Activated CD4-positive, alpha-beta T cell treated with anti-CD3 and anti-CD28 coated beads, Interleukin-2, amount 10 ng/mL, durations not matched to agents 7 days and 5 days (primary cell): ENCODE results near the gene DDC. TPM values are rescaled to one million over a fixed set of nuclear protein-coding genes. Genes with fewer than 3 reads are reported as not detected.
A peak's percentile ranks its signal among the peaks of the same experiment; 100 is the strongest.

ENCODE experiments used
- CTCF ChIA-PET: fragments of 350-600 bp; sonication (Branson Sonifier 250); formaldehyde crosslinking; loops from one replicate; lab custom pipeline; 2021; ENCODE audit warnings: antibody characterized with exemption; lab: Charles Lee
- POLR2A ChIA-PET: fragments of 350-600 bp; sonication (Branson Sonifier 250); formaldehyde crosslinking; loops from one replicate; lab custom pipeline; 2021; ENCODE audit warnings: antibody characterized with exemption; lab: Charles Lee
- DNase-seq: peaks from one replicate; pipeline ENCODE4 v3.0.0-alpha.2; 2020
- H3K27ac Mint-ChIP-seq: one replicate; pipeline ENCODE4 v1.8.0; 2021; ENCODE audit warnings: mild to moderate bottlenecking, moderate library complexity, mixed read lengths
- H3K27me3 Mint-ChIP-seq: one replicate; pipeline ENCODE4 v1.8.0; 2021; ENCODE audit warnings: mixed read lengths
- H3K36me3 Mint-ChIP-seq: one replicate; pipeline ENCODE4 v1.8.0; 2021; ENCODE audit warnings: low read depth, mixed read lengths
- H3K4me1 Mint-ChIP-seq: one replicate; pipeline ENCODE4 v1.8.0; 2021; ENCODE audit warnings: mixed read lengths
- H3K4me3 Mint-ChIP-seq: one replicate; pipeline ENCODE4 v1.8.0; 2021; ENCODE audit warnings: mild to moderate bottlenecking, moderate library complexity, mixed read lengths
- H3K9me3 Mint-ChIP-seq: one replicate; pipeline ENCODE4 v1.8.0; 2021; ENCODE audit warnings: mixed read lengths
- total RNA-seq, 2 experiments: library from RNA; stranded (reverse); gene quantifications; one replicate each; pipeline ENCODE4 v1.2.3, GENCODE V29; 2021

DDC gene
- total RNA-seq, 2 experiments from 2014 or later = not detected

DNA sequence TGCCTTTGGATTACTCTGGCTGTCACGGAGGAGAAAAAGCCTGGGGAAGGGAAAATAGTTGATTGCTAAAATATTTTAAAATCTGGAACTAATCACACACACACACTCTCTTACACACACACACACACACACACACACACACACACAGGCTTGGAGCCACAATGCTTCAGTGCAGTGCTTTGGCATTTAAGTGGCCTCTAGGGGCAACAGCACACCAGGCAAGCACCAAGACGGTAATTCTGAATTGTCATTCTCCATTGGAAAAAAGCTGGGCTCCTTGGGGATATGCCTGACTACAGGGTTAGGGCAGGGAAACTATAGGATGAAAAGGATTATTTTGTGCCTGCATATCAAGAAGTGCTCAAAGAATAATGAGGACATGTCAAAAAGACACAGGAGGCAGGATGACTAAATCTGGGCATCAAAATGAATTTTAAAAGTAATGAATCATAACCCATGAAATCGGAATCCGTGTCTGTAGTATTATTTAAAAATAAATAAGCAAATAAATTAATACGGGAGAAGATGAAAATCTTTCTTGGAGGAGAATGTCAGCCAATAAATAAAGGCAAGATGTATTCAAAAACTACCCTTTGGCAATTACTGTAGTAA, 30.4 kb upstream of the DDC start:
- peak; percentile 25 for DNase-seq
- CTCF ChIA-PET = interaction anchor here (0.6 to 0.7 kb wide), 4 partner anchors 51 to 728 kb away, joined by 3 to 4 read pairs (median 4); no protein-coding TSS in a partner anchor
- peaks cover 23% of the 10 kb centered on the region for H3K4me1 Mint-ChIP-seq

DNA sequence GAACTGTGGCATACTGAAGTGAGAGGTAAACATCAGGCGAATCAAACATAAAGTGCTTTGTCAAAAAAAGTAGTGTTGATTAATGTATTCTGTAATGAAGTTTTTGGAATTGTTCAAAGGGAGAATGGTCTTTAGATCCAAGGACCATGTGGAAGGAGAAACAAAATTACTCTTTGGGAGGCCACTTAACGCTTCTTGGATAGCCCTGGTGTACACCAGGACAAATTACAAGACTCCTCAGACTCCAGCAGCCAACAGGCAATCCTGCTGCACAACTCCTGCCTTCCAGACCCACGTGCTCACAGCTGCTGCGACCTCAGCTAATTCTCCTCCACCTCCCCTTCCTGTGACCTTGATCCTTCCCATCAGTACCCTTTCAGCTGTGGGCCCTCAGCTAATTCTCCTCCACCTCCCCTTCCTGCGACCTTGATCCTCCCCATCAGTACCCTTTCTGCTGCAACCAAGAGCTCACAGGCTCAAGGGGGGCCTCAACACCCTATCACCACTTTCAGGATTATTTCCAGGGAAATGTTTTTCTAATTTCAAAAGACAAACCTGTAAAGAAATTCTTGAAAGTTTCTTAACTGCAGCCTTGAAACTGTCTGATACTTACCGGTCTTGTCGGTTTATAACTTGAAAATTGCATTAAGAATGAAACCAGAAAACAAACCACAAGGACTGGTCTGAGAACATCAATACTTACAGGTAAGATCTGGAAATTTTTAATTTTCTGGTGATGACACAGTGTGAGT, 29.7 kb upstream of the DDC start:
- Mint-ChIP-seq H3K27ac (peak overlapping the region; percentile 55), H3K36me3 (no peaks in the 10 kb centered on the region), H3K4me3 (no peak overlapping the region), H3K27me3 (no peaks in the 10 kb centered on the region), H3K4me1 (peaks cover 23% of the 10 kb centered on the region), H3K9me3 (no peaks in the 10 kb centered on the region)
- no peak for DNase-seq
- ChIA-PET POLR2A (no interaction called here), CTCF (interaction anchor here (0.6 to 1.8 kb wide), 4 partner anchors 20 to 568 kb away, joined by 3 to 6 read pairs (median 3); no protein-coding TSS in a partner anchor)

More for the DNA sequence above, 30.4 kb upstream of the DDC start:
- Mint-ChIP-seq H3K9me3 (no peaks in the 10 kb centered on the region), H3K27me3 (no peaks in the 10 kb centered on the region), H3K36me3 (no peaks in the 10 kb centered on the region), H3K4me3 (no peak overlapping the region), H3K27ac (no peak overlapping the region)
- POLR2A ChIA-PET = no interaction called here

DNA sequence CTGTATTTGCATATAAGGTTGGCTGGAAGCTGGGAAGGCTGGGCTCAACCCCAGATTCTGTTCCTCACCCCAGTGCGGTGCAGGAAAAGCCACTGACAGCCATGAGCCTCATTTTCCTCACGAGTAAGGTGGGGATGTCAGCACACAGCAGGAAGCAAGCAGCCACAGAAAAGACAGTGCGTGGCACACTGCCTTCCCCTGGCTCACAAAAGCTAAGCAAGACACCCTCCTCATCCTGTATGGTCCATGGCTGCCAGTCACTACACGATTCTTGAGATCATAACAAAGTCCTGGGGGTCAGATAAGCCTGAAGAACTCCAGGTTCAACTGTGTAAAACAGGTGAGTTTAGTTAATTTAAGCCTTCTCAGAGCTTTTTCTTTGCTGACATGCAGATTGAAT, 28.9 kb upstream of the DDC start:
- no peaks in the 10 kb centered on the region for H3K9me3 Mint-ChIP-seq
- H3K4me1 Mint-ChIP-seq = peaks cover 25% of the 10 kb centered on the region
- no peaks in the 10 kb centered on the region for H3K27me3 Mint-ChIP-seq
- no peak overlapping the region for H3K4me3 Mint-ChIP-seq
- DNase-seq = no peak
- ChIA-PET POLR2A (no interaction called here), CTCF (interaction anchor here (1.0 to 1.8 kb wide), 4 partner anchors 10 to 568 kb away, joined by 3 to 6 read pairs (median 3); no protein-coding TSS in a partner anchor)
- H3K27ac Mint-ChIP-seq = no peak overlapping the region
- no peaks in the 10 kb centered on the region for H3K36me3 Mint-ChIP-seq

DNA sequence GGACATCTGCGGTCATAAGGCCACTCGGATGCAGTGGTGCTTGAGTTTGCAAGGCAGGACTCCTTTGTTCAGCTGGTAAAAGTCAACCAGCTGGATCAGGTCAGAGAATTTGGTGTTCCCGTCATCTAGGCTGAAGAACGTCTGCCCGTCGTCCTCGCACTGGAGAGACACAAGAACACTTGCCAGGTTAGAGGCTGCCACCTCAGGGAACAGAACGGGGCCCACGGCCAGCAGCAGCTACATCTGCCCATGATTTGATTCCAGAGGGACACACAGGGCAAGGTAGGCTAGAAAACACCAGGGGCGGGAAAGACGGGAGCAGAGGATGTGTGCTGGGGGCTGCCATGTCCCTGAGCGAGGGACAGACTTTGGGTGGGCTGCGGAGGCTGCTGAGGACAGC, 27.7 kb upstream of the DDC start:
- H3K4me3 Mint-ChIP-seq = no peak overlapping the region
- DNase-seq = no peak
- H3K36me3 Mint-ChIP-seq = no peaks in the 10 kb centered on the region
- H3K9me3 Mint-ChIP-seq = no peaks in the 10 kb centered on the region
- H3K27ac Mint-ChIP-seq = no peak overlapping the region
- H3K4me1 Mint-ChIP-seq = peaks cover 25% of the 10 kb centered on the region
- ChIA-PET CTCF (interaction anchor here (0.8 kb wide), 1 partner anchor 27 kb away, joined by 3 read pairs; no protein-coding TSS in a partner anchor), POLR2A (no interaction called here)
- H3K27me3 Mint-ChIP-seq = peaks cover 2% of the 10 kb centered on the region

DNA sequence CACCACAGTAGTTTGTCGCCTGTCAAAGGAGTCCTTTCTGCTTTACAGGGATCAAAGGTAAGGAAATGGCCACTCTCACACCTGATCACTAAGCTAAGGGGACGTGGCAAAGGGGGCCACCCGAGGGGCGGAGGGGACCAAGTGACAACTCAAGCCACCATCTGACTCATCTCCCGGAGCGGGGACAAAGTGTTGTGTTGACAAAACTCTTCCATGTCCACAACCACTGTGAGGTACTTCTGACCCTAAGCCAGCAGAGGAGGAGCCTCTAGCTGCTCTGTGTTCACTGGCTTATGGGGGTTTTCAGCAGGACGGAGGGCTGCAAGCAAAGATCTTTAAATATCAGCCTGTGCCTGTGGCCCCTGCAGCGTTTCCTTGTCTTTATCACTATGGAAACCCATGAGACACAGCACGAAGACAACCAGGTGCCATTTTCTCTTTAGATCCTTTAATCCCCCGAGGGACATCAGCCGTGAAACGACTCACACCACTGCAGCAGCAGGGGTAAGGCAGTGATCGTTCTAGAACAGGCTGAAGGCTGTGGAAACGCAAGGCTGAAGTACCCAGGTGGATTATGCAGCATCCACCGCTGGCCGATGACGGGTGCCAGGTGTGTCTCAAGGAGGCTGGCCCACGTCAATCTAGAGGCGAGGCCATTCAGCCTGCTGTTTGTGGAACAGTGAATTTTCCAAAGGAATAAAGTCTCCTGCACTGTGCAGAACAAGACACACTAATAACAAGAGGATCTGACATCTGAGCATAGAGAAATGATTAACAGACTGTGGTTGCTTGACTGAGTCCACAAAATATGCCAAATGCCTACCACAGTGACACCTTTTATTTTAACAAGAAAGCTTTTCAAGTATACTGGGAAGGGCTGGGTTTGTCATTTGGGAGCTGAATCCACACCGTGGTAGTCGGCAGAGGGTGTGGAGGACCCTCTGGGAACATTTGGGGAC, 26.6 kb upstream of the DDC start:
- H3K4me3 Mint-ChIP-seq = no peak overlapping the region
- H3K27ac Mint-ChIP-seq = no peak overlapping the region
- H3K4me1 Mint-ChIP-seq = peaks cover 25% of the 10 kb centered on the region
- peaks cover 7% of the 10 kb centered on the region for H3K27me3 Mint-ChIP-seq
- no peaks in the 10 kb centered on the region for H3K9me3 Mint-ChIP-seq
- DNase-seq = no peak
- POLR2A ChIA-PET = no interaction called here
- H3K36me3 Mint-ChIP-seq = no peaks in the 10 kb centered on the region
- CTCF ChIA-PET = interaction anchor here (1.5 kb wide), 1 partner anchor 16 kb away, joined by 4 read pairs; no protein-coding TSS in a partner anchor

DNA sequence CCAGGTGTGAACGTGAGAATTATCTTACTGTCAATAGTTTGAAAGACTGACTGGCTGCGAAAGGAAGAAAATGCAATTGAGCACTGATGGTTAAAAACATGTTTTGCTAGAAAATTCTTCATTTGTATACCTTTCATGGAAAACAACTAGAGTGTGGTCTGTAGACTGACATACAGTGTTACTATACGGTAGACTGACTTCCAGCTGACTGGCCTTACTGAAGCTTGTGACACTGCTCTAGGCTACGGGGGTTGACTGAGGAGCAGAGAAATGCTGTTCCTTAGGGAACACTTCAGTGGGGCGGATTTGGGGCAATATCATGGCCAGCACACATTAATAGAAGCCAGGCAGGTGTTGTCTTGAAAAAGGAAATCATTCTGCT, 25.9 kb upstream of the DDC start:
- ChIA-PET CTCF (interaction anchor here (1.5 kb wide), 1 partner anchor 16 kb away, joined by 4 read pairs; no protein-coding TSS in a partner anchor), POLR2A (no interaction called here)
- Mint-ChIP-seq H3K27me3 (peaks cover 7% of the 10 kb centered on the region), H3K36me3 (no peaks in the 10 kb centered on the region), H3K9me3 (no peaks in the 10 kb centered on the region), H3K4me1 (peaks cover 21% of the 10 kb centered on the region), H3K27ac (no peak overlapping the region), H3K4me3 (no peak overlapping the region)
- no peak for DNase-seq

DNA sequence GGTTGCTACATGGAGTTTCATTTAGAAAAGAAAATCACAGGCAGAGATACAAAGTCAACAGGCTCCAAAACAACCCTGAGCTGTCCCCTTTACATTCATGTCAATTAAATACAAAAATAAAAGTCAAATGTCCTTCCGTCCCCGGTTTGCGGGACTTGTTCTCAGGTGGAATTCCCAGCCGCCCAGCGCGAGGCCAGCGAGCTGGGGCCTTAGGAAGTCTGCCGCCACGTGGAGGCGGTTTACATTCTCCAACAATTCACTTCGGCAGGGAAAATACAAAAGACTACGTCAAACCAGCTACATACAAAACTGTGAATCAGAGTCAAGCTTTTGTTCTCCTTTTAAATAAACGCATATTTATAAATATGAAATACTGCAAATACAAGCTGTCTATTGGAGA, 25.3 kb upstream of the DDC start:
- CTCF ChIA-PET = interaction anchor here (1.1 to 1.5 kb wide), 2 partner anchors 17 to 25 kb away, joined by 3 to 4 read pairs; no protein-coding TSS in a partner anchor
- Mint-ChIP-seq H3K9me3 (no peaks in the 10 kb centered on the region), H3K27me3 (peaks cover 7% of the 10 kb centered on the region), H3K36me3 (no peaks in the 10 kb centered on the region), H3K4me3 (no peak overlapping the region), H3K4me1 (peaks cover 19% of the 10 kb centered on the region), H3K27ac (no peak overlapping the region)
- POLR2A ChIA-PET = no interaction called here
- no peak for DNase-seq

DNA sequence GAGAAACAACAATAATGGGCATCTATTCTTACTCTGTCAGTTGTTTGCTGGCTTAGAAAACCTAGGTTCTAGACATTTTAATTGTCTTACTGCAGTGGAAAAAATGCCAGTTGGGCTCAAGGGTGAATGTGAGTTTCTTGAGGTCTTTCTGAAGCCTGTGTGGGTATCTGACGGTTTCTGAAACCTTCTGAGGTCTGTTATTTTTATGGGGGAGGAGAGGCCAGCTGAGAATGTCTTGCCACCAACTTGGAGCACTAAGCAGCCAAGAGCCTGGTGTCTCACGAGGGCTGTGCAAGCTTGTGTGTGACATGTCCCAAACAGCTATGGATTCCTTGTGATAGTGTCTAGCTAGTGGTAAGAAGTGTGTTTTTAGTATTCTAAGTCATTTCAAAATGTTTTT, 24.2 kb upstream of the DDC start:
- Mint-ChIP-seq H3K27ac (no peak overlapping the region), H3K27me3 (peaks cover 7% of the 10 kb centered on the region), H3K4me1 (peaks cover 7% of the 10 kb centered on the region), H3K9me3 (no peaks in the 10 kb centered on the region), H3K36me3 (no peaks in the 10 kb centered on the region), H3K4me3 (no peak overlapping the region)
- DNase-seq = no peak
- POLR2A ChIA-PET = no interaction called here
- CTCF ChIA-PET = interaction anchor here (0.7 to 1.7 kb wide), 4 partner anchors 9 to 572 kb away, joined by 3 to 6 read pairs (median 3); no protein-coding TSS in a partner anchor

DNA sequence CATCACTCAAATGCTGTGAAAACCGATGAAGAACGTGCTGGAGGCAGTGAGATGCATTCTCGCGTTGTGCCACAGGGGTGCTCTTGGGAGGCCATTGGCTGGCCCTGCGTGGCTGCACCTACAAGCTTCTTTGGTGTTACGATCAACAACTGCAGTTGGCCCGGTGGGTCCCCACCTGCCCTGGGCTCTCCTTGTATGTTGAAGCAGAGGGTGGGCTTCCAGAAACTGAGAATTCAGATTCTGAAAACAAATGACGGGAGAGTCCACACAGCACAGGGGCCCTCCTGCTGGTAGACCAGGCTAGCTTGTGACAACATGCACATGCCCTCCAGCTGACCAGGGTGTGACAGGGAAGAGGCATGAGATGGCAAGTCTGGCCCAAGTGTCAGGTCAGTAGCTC, 23.7 kb upstream of the DDC start:
- H3K9me3 Mint-ChIP-seq = peaks cover 3% of the 10 kb centered on the region
- H3K4me3 Mint-ChIP-seq = no peak overlapping the region
- ChIA-PET POLR2A (no interaction called here), CTCF (interaction anchor here (0.7 to 1.7 kb wide), 4 partner anchors 9 to 572 kb away, joined by 3 to 6 read pairs (median 3); no protein-coding TSS in a partner anchor)
- H3K36me3 Mint-ChIP-seq = peaks cover 2% of the 10 kb centered on the region
- peaks cover 3% of the 10 kb centered on the region for H3K4me1 Mint-ChIP-seq
- DNase-seq = no peak
- H3K27me3 Mint-ChIP-seq = peaks cover 7% of the 10 kb centered on the region
- no peak overlapping the region for H3K27ac Mint-ChIP-seq

DNA sequence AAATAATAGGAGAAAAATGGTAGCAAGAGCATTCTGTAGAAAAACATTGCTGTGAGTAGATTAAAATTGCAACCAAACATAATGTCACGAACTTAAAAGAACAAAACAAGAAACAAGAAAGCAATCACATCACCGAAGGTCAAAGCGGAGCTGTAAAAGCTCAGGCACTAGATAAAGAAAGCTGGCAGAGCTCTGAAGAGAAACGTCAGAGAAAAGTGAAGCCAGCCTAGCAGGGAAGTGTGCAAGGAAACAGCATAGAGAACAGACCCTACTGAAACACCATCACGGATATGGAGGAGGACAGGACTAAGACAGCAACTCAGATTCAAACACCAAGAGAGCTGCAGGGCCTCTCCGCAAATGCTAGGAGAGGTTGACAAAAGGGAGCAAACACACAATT, 22.5 kb upstream of the DDC start:
- POLR2A ChIA-PET = no interaction called here

DNA sequence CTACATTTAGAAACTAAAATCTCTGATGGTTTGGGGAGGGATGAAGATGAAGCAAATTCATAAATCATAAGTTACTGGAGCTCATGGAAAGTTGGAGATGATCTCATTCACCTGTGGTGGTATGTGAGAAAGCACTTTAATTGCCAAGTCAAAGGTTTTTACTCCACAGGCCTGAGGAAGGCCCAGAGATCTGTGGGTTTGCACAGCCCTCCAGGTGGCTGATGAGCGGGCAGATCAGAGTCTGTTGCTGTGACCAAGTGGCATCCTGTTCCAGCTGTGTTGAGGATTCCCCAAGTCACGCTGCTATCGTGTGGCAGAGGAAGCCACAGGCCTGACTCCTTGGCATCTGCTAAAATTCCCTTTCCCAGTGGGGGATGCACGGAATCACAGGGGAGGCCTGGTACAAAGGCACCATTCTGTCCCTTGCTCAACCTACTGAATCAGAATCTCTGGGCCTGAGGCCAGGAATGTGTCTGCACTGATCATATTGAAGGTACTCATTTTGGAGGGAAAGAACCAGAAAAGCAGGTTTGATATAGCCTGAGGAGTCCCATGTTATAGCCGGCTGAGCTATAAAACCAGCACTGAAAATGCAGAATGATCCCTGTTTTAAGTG, 19.7 kb upstream of the DDC start:
- Mint-ChIP-seq H3K9me3 (peaks cover 14% of the 10 kb centered on the region), H3K4me3 (no peak overlapping the region), H3K4me1 (peaks cover 3% of the 10 kb centered on the region), H3K36me3 (peaks cover 6% of the 10 kb centered on the region), H3K27me3 (peaks cover 14% of the 10 kb centered on the region), H3K27ac (no peak overlapping the region)
- DNase-seq = no peak
- POLR2A ChIA-PET = no interaction called here
- CTCF ChIA-PET = interaction anchor here (1.0 kb wide), 1 partner anchor 9 kb away, joined by 3 read pairs; no protein-coding TSS in a partner anchor

More for the DNA sequence above, 22.5 kb upstream of the DDC start:
- peaks cover 6% of the 10 kb centered on the region for H3K36me3 Mint-ChIP-seq
- peaks cover 3% of the 10 kb centered on the region for H3K4me1 Mint-ChIP-seq
- peaks cover 14% of the 10 kb centered on the region for H3K9me3 Mint-ChIP-seq
- CTCF ChIA-PET = interaction anchor here (0.7 to 1.5 kb wide), 3 partner anchors 15 to 487 kb away, joined by 3 to 5 read pairs (median 3); no protein-coding TSS in a partner anchor
- no peak overlapping the region for H3K27ac Mint-ChIP-seq
- peaks cover 9% of the 10 kb centered on the region for H3K27me3 Mint-ChIP-seq
- H3K4me3 Mint-ChIP-seq = no peak overlapping the region
- DNase-seq = no peak

DNA sequence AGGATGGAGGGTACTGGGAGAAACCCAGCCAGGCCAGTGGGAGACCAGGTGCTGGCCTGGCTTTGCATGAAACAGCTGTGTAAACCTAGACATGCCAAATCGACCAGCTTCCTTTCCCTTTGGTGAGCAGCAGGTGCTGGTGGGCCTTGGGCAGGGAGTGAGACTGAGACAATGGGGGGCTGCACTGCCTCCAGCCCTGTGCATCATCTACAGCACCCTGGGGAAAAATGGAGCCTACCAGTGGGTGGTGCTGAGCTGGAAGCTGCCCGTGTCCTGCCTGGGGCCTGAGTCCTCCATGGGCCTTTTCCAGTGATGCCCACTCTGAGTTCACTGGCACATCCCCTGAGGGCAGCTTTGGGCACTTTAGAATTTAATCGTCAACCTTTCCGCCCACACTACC, 19.2 kb upstream of the DDC start:
- H3K27me3 Mint-ChIP-seq = peaks cover 14% of the 10 kb centered on the region
- no peak for DNase-seq
- CTCF ChIA-PET = interaction anchor here (1.0 kb wide), 1 partner anchor 9 kb away, joined by 3 read pairs; no protein-coding TSS in a partner anchor
- no peak overlapping the region for H3K4me3 Mint-ChIP-seq
- H3K27ac Mint-ChIP-seq = no peak overlapping the region
- H3K9me3 Mint-ChIP-seq = peaks cover 14% of the 10 kb centered on the region
- H3K4me1 Mint-ChIP-seq = peaks cover 1% of the 10 kb centered on the region
- peaks cover 6% of the 10 kb centered on the region for H3K36me3 Mint-ChIP-seq
- POLR2A ChIA-PET = no interaction called here
